Adipocyte (in vitro differentiated cells): ENCODE data around the gene PDE3B.
"Not testable (repeated sequence)": the region's sequence is repeated elsewhere in the genome, so short reads cannot be mapped to it uniquely, and the experiment has no call there.

ENCODE experiments used
- DNase-seq: peaks from one replicate; pipeline ENCODE4 v3.0.0-alpha.2; 2015; ENCODE audit warnings: low read depth
- H3K27me3 ChIP-seq: replicated peaks from 2 replicates; pipeline ENCODE4 v1.7.0; 2013; ENCODE audit warnings: mild to moderate bottlenecking, low read length, moderate library complexity; ENCODE audit not compliant: control insufficient read depth, insufficient read depth
- H3K36me3 ChIP-seq: 2 replicates; pipeline ENCODE4 v1.7.0; 2013; ENCODE audit warnings: low read length, mild to moderate bottlenecking, moderate library complexity; ENCODE audit not compliant: control insufficient read depth, insufficient read depth, severe bottlenecking
- H3K4me1 ChIP-seq: 2 replicates; pipeline ENCODE4 v1.7.0; 2013; ENCODE audit warnings: mild to moderate bottlenecking, low read length, moderate library complexity; ENCODE audit not compliant: control insufficient read depth, insufficient read depth
- H3K4me3 ChIP-seq: 2 replicates; pipeline ENCODE4 v1.7.0; 2013; ENCODE audit warnings: mild to moderate bottlenecking, low read length, moderate library complexity
- H3K9ac ChIP-seq: 2 replicates; pipeline ENCODE4 v1.7.0; 2013; ENCODE audit warnings: mild to moderate bottlenecking, low read length, moderate library complexity
- H3K9me3 ChIP-seq: 2 replicates; pipeline ENCODE4 v1.7.0; 2013; ENCODE audit warnings: mild to moderate bottlenecking, low read length, moderate library complexity; ENCODE audit not compliant: control insufficient read depth

The PDE3B gene

DNA sequence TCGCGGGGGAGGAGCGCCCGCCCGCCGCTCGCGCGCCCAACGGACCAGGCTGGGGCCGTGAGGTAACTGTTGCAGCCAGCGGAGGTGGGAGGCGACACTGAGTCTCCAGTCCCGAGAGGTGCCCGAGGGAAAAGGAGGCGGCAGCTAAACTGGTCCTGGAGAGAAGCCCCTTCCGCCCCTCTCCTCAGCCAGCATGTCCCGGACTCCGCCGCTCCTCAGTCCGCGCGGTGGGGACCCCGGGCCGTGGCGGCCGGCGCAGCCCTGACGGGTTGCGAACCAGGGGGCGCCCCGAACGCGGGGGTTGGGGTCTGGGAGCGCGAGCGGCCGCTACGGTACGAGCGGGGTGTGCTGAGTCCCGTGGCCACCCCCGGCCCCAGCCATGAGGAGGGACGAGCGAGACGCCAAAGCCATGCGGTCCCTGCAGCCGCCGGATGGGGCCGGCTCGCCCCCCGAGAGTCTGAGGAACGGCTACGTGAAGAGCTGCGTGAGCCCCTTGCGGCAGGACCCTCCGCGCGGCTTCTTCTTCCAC is at the start of gene PDE3B:
Gene PDE3B, plus strand, starts transcription at position 108 of the 529 bp plus-strand sequence. Its CDS starts 272 bp downstream, at position 380.
- DNase-seq = peak; percentile 67
- no peaks in the 10 kb centered on the region for H3K9me3 ChIP-seq
- H3K4me1 ChIP-seq = peaks cover 6% of the 10 kb centered on the region
- H3K4me3 ChIP-seq = peak within 1 kb of the TSS; percentile 91
- no peaks in the 10 kb centered on the region for H3K36me3 ChIP-seq
- no peaks in the 10 kb centered on the region for H3K27me3 ChIP-seq
- peak within 1 kb of the TSS; percentile 87 for H3K9ac ChIP-seq

DNA sequence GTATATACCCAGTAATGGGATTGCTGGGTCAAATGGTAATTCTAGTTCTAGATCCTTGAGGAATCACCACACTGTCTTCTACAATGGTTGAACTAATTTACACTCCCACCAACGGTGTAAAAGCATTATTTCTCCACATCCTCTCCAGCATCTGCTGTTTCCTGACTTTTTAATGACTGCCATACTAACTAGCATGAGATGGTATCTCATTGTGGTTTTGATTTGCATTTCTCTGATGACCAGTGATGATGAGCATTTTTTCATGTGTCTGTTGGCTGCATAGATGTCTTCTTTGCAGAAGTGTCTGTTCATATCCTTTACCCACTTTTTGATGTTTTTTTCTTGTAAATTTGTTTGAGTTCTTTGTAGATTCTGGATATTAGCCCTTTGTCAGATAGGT is 48.3 kb upstream of the PDE3B start:
- not testable (repeated sequence) for H3K27me3 ChIP-seq, H3K9ac ChIP-seq, H3K9me3 ChIP-seq, DNase-seq, H3K4me1 ChIP-seq, H3K4me3 ChIP-seq, H3K36me3 ChIP-seq

DNA sequence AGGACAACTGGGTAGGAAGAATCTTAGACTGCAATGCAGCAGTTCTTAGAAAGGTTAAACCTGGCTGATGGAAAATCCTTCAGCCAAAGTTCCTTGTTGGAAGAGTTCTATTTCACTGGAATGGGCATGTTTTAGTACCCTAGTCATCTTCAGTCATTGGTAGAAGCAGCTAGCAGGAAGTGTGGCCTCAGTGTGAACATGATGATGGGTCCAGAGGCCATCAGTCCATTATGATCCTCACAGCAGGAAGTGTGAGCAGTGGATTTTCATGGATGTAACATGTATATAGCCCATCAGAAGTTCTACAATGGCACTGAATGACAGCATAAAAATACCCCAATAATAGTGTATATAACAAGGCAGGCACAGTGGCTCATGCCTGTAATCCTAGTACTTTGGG is 35.9 kb upstream of the PDE3B start:
- no peak for DNase-seq
- Histone ChIP-seq H3K9me3 (peaks cover 9% of the 10 kb centered on the region), H3K27me3 (no peaks in the 10 kb centered on the region), H3K4me1 (peaks cover 7% of the 10 kb centered on the region), H3K9ac (no peak overlapping the region), H3K4me3 (no peak overlapping the region), H3K36me3 (peaks cover 24% of the 10 kb centered on the region)

DNA sequence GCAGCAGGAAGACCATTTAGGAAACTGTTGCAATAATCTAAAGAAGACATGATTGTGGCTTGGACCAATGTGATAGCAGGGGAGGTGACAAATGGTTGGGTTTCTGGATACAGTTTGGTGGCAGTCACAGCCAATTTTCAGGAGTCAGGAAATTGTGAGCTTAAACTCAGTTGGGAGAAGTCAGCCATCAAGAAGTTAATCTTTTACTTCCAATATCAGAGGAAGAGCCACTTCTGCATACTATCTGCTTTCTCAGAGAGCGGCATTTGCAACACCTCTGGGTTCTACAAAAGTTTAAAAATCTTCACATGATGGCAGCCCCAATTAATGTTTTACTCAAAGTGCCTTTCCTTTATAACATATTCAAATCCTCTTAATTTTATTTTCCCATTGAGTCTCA is 33.7 kb upstream of the PDE3B start:
- Histone ChIP-seq H3K9me3 (peaks cover 9% of the 10 kb centered on the region), H3K4me3 (no peak overlapping the region), H3K9ac (no peak overlapping the region), H3K4me1 (peaks cover 7% of the 10 kb centered on the region), H3K36me3 (peaks cover 24% of the 10 kb centered on the region), H3K27me3 (no peaks in the 10 kb centered on the region)
- no peak for DNase-seq

DNA sequence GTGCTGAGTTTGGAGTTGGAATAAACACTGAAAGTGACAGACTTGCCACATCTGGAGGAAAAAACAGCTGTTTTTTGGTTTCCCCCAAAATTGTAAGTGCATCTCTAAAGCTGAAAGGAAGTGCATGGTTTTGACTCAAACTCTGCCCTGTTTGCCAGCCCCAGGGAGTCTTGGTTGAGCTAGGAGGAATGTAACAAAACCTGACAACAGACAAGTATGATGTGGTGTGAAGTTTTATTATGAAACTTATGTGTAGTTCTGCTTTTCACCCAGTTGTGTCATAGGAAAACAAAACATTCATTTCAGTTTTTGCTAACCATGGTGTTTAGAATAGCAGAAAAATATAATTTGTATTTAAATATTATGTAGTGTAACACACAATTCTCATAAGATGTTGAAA is 31.7 kb upstream of the PDE3B start:
- H3K4me3 ChIP-seq = no peak overlapping the region
- no peaks in the 10 kb centered on the region for H3K27me3 ChIP-seq
- H3K4me1 ChIP-seq = peaks cover 11% of the 10 kb centered on the region
- peaks cover 12% of the 10 kb centered on the region for H3K36me3 ChIP-seq
- no peaks in the 10 kb centered on the region for H3K9me3 ChIP-seq
- DNase-seq = no peak
- H3K9ac ChIP-seq = peak overlapping the region; percentile 2

DNA sequence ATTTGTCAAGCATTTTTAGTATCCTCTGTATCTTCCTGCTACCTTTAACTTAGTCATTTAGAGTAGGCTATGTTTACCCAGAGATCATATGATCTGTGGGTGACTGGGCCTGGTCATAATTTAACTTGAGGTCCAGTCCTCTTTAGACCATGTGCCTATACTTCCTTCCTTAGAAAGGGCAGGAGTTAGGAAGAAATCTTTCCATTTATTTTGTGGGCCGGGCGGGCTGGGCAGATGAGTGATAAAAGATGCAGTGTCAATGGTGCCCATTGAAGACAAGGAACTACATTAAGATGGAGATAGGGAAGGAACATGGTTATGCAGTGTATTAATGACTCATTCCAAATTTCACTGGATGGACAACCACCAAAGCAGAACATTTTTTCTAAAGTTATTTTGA is 30.9 kb upstream of the PDE3B start:
- H3K4me3 ChIP-seq = no peak overlapping the region
- no peak overlapping the region for H3K9ac ChIP-seq
- H3K36me3 ChIP-seq = peaks cover 12% of the 10 kb centered on the region
- peaks cover 17% of the 10 kb centered on the region for H3K4me1 ChIP-seq
- no peak for DNase-seq
- H3K9me3 ChIP-seq = no peaks in the 10 kb centered on the region
- H3K27me3 ChIP-seq = no peaks in the 10 kb centered on the region

DNA sequence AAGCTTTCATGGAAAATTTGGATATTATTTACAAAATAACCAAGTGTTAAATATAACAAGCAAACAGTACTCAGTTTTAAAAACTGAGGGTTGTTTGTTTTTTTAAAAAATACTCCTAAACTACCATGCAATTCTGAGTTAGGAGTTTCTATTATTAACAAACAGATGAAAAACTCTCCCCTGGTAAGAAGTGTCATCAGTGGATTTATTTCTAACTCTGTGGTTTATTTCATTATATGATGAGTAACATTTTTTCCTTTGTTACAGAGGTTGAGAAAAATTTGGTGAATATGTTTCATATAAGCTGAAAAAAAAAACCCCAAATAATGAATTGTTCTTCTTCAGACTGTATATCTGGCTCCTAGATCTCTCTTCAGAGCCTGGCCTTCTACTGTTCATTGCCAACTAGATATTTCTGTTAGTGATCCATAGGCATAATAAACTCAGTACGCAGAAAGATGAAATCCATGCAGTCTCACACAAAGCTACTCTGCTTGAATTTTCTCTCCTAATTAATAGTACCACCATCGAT is 29.4 kb upstream of the PDE3B start:
- Histone ChIP-seq H3K4me3 (no peak overlapping the region), H3K4me1 (peaks cover 32% of the 10 kb centered on the region), H3K9ac (peak overlapping the region; percentile 22), H3K36me3 (peaks cover 12% of the 10 kb centered on the region), H3K9me3 (no peaks in the 10 kb centered on the region), H3K27me3 (no peaks in the 10 kb centered on the region)
- DNase-seq = no peak

DNA sequence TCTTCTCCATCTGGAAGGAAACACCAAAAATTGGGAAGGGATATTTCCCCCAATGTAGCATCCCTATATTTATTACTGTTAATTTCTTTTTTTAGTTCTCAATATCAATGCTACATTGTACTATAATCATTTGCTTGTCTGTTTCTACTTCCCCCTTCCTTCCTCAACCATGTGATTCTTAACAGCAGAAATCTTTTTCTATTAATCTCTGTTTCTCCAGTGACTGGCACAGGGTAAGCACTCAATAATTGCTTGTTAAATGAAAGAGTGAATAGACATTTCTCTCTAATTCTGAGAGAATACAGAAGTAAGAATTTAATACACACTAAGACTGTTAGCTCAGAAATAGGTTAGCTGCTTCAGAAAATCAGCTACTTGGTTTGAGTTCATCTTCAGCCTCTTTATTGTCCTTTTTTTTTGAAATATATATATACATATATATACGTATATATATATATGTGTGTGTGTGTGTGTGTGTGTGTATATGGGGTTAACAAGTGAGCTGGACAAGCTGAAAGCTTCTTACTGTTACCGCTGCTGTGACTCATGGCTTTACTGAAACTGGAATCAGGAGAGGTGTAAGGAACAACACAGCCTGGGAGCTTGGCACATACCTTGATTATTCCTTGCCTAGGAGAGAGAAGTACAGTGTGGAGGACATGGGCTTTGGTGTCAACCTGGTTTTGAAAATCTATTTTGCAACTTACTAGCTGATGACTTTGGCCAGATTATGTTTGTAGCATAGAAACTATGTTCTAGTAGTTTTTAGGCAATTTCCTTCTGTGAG is 26.2 kb upstream of the PDE3B start:
- Histone ChIP-seq H3K36me3 (no peaks in the 10 kb centered on the region), H3K27me3 (no peaks in the 10 kb centered on the region), H3K4me1 (peaks cover 57% of the 10 kb centered on the region), H3K9me3 (no peaks in the 10 kb centered on the region), H3K9ac (peak overlapping the region; percentile 30), H3K4me3 (no peak overlapping the region)
- DNase-seq = no peak

DNA sequence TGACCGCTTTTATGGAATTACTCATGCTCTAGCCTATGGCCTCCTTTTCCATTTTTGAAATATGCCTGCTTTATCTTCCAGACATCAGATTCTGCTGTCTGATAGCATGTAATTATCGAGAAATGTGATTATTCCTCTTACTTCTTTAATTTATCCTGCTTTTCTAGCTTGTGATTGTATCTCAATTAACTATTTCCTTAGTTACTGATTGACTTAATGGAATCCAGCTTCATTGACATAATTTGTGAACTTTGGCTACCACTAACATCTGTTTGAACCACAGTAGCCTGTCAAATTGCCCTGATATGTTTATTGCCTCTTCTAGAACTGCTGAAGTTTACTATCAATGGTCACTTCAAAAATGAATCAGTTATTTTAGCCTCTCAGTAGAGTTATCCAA is 25.5 kb upstream of the PDE3B start:
- no peak for DNase-seq
- no peaks in the 10 kb centered on the region for H3K27me3 ChIP-seq
- H3K4me1 ChIP-seq = peaks cover 63% of the 10 kb centered on the region
- H3K36me3 ChIP-seq = no peaks in the 10 kb centered on the region
- H3K9me3 ChIP-seq = no peaks in the 10 kb centered on the region
- H3K9ac ChIP-seq = peak overlapping the region; percentile 52
- no peak overlapping the region for H3K4me3 ChIP-seq

DNA sequence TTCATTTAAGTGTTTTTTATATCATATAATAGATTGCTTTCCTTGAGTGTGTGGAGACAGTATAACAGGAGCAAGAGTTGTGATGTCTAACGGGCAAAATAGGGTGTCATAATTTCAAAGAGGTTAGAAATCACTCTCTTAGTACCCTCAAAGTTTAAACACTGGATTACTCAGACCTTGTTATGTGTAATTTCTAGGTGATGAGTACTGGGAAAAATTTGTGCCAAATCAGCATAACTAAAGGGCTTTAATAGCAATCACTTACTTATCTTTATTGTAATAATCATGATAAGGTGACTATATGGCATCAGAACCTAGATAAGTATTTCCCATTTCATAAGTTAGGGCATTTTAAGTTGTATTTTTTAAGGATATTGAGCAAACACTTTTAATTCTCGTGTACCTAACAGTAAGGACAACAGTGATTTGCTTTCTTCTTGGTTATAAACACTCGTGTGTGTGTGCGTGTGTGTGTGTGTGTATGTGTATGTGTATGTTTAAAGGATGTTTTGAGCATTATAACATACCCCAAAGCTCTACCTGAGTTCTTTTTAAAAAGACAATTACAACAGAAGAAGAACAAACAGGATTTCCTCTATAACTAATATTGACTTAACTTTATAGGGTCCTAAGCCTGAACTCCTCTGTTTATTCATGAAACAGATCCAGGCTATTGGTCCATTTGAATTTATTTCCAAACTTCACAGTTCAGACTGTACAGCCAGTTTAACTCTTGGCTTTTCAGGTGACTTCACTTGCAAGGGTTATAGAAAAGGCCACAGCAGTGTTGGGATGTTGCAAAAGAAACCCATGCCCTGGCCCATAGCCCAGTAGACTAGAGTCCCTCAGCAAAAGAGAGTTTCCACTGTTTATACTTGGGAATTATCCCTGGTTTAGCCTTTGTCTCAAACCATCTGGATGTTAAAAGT is 23.7 kb upstream of the PDE3B start:
- H3K9me3 ChIP-seq = no peaks in the 10 kb centered on the region
- no peak overlapping the region for H3K4me3 ChIP-seq
- H3K4me1 ChIP-seq = peaks cover 65% of the 10 kb centered on the region
- H3K27me3 ChIP-seq = no peaks in the 10 kb centered on the region
- H3K36me3 ChIP-seq = no peaks in the 10 kb centered on the region
- peak overlapping the region; percentile 74 for H3K9ac ChIP-seq
- DNase-seq = no peak
